ENCODE data around the gene ZYG11B. TPM values are rescaled to one million over a fixed set of nuclear protein-coding genes. Genes with fewer than 3 reads are reported as not detected.
"Not testable (repeated sequence)": the region's sequence is repeated elsewhere in the genome, so short reads cannot be mapped to it uniquely, and the experiment has no call there.

The ZYG11B gene
- polyA plus RNA-seq, 1 donor from 2014 or later = 48.7 TPM

DNA sequence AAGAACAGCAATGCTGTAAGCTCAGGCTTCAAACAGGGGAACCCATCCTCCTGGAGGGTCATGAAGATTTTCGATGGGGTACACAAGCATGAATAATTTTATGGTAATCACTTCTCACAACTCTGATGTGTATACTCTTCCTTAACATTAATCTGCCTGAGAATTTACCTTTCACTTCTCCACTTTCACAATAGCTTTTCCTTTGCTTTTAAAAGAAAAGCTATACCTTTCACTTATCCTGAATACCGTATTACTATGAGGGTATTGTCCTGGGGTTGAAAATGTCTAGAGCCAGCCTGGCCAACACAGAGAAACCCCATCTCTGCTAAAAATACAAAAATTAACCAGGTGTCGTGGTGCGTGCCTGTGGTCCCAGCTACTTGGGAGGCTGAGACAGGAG, 12.7 kb upstream of the ZYG11B start:
- no peak overlapping the region for H3K4me2 ChIP-seq (ENCODE audit: low read length)
- H4K20me1 ChIP-seq (ENCODE audit: insufficient read depth) = no peaks in the 10 kb centered on the region
- no peak overlapping the region for H3K9ac ChIP-seq (ENCODE audit: low read length)
- H3K9me2 ChIP-seq (ENCODE audit: insufficient read depth, low read length) = no peaks in the 10 kb centered on the region
- no peaks in the 10 kb centered on the region for H3K79me2 ChIP-seq (replicated peaks; ENCODE audit: insufficient read depth, low read length)
- H3F3A ChIP-seq (ENCODE audit: insufficient read depth, low read length, poor library complexity, severe bottlenecking) = no peaks in the 10 kb centered on the region
- H3K4me3 ChIP-seq (ENCODE audit: low read length) = no peak overlapping the region
- no peaks in the 10 kb centered on the region for H3K36me3 ChIP-seq (ENCODE audit: insufficient read depth, low read length)
- H3K9me3 ChIP-seq (ENCODE audit: low read length) = no peaks in the 10 kb centered on the region
- no peaks in the 10 kb centered on the region for H3K27me3 ChIP-seq (ENCODE audit: insufficient read depth, low read depth, low read length)
- H3K27ac ChIP-seq (ENCODE audit: low read length) = no peak overlapping the region
- no peak overlapping the region for H2AFZ ChIP-seq (ENCODE audit: low read depth, low read length)
- TF ChIP-seq, protein P1, sequence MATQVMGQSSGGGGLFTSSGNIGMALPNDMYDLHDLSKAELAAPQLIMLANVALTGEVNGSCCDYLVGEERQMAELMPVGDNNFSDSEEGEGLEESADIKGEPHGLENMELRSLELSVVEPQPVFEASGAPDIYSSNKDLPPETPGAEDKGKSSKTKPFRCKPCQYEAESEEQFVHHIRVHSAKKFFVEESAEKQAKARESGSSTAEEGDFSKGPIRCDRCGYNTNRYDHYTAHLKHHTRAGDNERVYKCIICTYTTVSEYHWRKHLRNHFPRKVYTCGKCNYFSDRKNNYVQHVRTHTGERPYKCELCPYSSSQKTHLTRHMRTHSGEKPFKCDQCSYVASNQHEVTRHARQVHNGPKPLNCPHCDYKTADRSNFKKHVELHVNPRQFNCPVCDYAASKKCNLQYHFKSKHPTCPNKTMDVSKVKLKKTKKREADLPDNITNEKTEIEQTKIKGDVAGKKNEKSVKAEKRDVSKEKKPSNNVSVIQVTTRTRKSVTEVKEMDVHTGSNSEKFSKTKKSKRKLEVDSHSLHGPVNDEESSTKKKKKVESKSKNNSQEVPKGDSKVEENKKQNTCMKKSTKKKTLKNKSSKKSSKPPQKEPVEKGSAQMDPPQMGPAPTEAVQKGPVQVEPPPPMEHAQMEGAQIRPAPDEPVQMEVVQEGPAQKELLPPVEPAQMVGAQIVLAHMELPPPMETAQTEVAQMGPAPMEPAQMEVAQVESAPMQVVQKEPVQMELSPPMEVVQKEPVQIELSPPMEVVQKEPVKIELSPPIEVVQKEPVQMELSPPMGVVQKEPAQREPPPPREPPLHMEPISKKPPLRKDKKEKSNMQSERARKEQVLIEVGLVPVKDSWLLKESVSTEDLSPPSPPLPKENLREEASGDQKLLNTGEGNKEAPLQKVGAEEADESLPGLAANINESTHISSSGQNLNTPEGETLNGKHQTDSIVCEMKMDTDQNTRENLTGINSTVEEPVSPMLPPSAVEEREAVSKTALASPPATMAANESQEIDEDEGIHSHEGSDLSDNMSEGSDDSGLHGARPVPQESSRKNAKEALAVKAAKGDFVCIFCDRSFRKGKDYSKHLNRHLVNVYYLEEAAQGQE (IDR thresholded peaks at IDR 0.05; ENCODE audit: borderline replicate concordance) = no peak
- TF ChIP-seq MXI1 (conservative IDR thresholded peaks at IDR 0.05; ENCODE audit: poor library complexity, severe bottlenecking) (no peak), EZH2 (IDR thresholded peaks at IDR 0.05; ENCODE audit: borderline replicate concordance, insufficient read depth, low read length, poor library complexity, severe bottlenecking) (no peak), TAF1 (IDR thresholded peaks at IDR 0.05; ENCODE audit: low read depth) (no peak), POLR2AphosphoS5 (IDR thresholded peaks at IDR 0.05) (no peak), RAD21 (conservative IDR thresholded peaks at IDR 0.05) (no peak), EP300 (conservative IDR thresholded peaks at IDR 0.05; ENCODE audit: poor library complexity, severe bottlenecking) (no peak), SMC3 (conservative IDR thresholded peaks at IDR 0.05; ENCODE audit: poor library complexity) (no peak)
- TF ChIP-seq, protein P2, sequence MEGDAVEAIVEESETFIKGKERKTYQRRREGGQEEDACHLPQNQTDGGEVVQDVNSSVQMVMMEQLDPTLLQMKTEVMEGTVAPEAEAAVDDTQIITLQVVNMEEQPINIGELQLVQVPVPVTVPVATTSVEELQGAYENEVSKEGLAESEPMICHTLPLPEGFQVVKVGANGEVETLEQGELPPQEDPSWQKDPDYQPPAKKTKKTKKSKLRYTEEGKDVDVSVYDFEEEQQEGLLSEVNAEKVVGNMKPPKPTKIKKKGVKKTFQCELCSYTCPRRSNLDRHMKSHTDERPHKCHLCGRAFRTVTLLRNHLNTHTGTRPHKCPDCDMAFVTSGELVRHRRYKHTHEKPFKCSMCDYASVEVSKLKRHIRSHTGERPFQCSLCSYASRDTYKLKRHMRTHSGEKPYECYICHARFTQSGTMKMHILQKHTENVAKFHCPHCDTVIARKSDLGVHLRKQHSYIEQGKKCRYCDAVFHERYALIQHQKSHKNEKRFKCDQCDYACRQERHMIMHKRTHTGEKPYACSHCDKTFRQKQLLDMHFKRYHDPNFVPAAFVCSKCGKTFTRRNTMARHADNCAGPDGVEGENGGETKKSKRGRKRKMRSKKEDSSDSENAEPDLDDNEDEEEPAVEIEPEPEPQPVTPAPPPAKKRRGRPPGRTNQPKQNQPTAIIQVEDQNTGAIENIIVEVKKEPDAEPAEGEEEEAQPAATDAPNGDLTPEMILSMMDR (IDR thresholded peaks at IDR 0.05; ENCODE audit: poor library complexity, severe bottlenecking) = no peak

DNA sequence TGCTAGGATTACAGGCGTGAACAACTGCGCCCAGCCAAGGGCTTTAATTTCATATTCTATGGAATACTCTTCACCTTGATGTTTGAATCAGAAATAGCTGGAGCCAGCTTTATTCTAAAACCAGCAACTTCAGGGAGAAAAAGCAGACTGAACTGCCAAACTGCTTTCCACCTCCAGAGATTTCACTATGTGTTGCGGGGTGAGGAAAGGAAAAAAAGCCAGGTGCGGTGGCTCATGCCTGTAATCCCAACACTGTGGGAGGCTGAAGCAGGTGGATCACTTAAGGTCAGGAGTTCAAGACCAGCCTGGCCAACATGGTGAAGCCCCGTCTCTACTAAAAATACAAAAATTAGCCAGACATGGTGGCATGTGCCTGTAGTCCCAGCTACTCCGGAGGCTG, 11.0 kb upstream of the ZYG11B start:
- not testable (repeated sequence) for H3K27ac ChIP-seq (ENCODE audit: low read length); H3K9ac ChIP-seq (ENCODE audit: low read length); H3K4me3 ChIP-seq (ENCODE audit: low read length); H3K4me2 ChIP-seq (ENCODE audit: low read length); H3K79me2 ChIP-seq (replicated peaks; ENCODE audit: insufficient read depth, low read length); H3F3A ChIP-seq (ENCODE audit: insufficient read depth, low read length, poor library complexity, severe bottlenecking); H4K20me1 ChIP-seq (ENCODE audit: insufficient read depth); H3K9me3 ChIP-seq (ENCODE audit: low read length); H3K9me2 ChIP-seq (ENCODE audit: insufficient read depth, low read length); H3K36me3 ChIP-seq (ENCODE audit: insufficient read depth, low read length); H2AFZ ChIP-seq (ENCODE audit: low read depth, low read length); H3K27me3 ChIP-seq (ENCODE audit: insufficient read depth, low read depth, low read length)

DNA sequence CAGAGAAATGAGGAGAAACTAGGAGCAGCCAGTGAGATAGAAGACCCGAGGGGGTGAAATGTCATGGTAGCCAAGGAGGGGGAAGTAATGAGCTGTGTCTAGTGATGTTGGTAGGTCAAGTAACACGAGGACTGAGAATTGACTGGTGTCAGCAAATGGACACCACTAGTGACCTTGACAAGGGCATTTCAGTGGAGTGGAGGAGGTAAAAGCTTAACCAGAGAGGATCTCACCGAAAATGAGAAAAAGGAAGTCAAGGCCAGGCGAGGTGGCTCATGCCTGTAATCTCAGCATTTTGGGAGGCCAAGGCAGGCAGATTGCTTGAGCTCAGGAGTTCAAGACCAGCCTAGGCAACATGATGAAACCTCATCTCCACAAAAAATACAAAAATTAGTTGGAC, 3.0 kb upstream of the ZYG11B start:
- Histone ChIP-seq H3K9me3 (ENCODE audit: low read length) (no peaks in the 10 kb centered on the region), H3K4me2 (ENCODE audit: low read length) (no peak overlapping the region), H3K9me2 (ENCODE audit: insufficient read depth, low read length) (no peaks in the 10 kb centered on the region), H3F3A (ENCODE audit: insufficient read depth, low read length, poor library complexity, severe bottlenecking) (no peaks in the 10 kb centered on the region), H2AFZ (ENCODE audit: low read depth, low read length) (no peak overlapping the region), H3K27me3 (ENCODE audit: insufficient read depth, low read depth, low read length) (no peaks in the 10 kb centered on the region), H3K36me3 (ENCODE audit: insufficient read depth, low read length) (no peaks in the 10 kb centered on the region), H3K27ac (ENCODE audit: low read length) (no peak overlapping the region), H3K4me3 (ENCODE audit: low read length) (no peak overlapping the region), H3K9ac (ENCODE audit: low read length) (no peak overlapping the region), H4K20me1 (ENCODE audit: insufficient read depth) (no peaks in the 10 kb centered on the region), H3K79me2 (replicated peaks; ENCODE audit: insufficient read depth, low read length) (peaks cover 11% of the 10 kb centered on the region)
- TF ChIP-seq, protein P2 (IDR thresholded peaks at IDR 0.05; ENCODE audit: poor library complexity, severe bottlenecking) = no peak
- TF ChIP-seq MXI1 (conservative IDR thresholded peaks at IDR 0.05; ENCODE audit: poor library complexity, severe bottlenecking) = no peak
- no peak for TF ChIP-seq EP300 (conservative IDR thresholded peaks at IDR 0.05; ENCODE audit: poor library complexity, severe bottlenecking)
- no peak for TF ChIP-seq EZH2 (IDR thresholded peaks at IDR 0.05; ENCODE audit: borderline replicate concordance, insufficient read depth, low read length, poor library complexity, severe bottlenecking)
- TF ChIP-seq TAF1 (IDR thresholded peaks at IDR 0.05; ENCODE audit: low read depth) = no peak
- TF ChIP-seq RAD21 (conservative IDR thresholded peaks at IDR 0.05) = no peak
- TF ChIP-seq SMC3 (conservative IDR thresholded peaks at IDR 0.05; ENCODE audit: poor library complexity) = no peak
- no peak for TF ChIP-seq POLR2AphosphoS5 (IDR thresholded peaks at IDR 0.05)
- TF ChIP-seq, protein P1 (IDR thresholded peaks at IDR 0.05; ENCODE audit: borderline replicate concordance) = no peak

Data from neural cell (in vitro differentiated cells).